ENCODE data around the gene PYHIN1.

Gene PYHIN1

DNA sequence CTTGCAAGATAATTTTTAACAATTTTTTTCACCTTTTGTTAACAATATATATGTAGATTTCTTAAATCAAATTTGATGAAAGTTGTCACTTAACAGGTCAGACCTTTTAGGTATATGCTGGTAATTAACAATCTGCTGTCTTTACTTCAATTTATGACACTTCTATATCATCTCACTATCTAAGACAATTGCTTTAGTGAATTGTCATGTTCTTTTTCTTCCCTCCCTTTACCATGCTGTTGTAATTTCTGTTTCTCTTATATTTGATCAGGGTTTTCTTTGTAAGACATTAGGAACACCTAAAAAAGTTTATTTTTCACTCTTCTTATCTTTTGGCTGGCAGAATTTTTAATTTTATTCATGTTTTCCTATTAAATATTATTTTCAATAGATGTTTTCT, 80.4 kb downstream of the PYHIN1 start:
- Histone ChIP-seq H3K4me3 (ENCODE audit: low read length) (peak overlapping the region; percentile 94), H3K79me2 (ENCODE audit: control insufficient read depth, low read length) (peaks cover 84% of the 10 kb centered on the region), H3K36me3 (ENCODE audit: control insufficient read depth, low read length) (peaks cover 69% of the 10 kb centered on the region), H3K27ac (ENCODE audit: low read depth, low read length) (peak overlapping the region; percentile 88), H3K9me2 (replicated peaks; ENCODE audit: control insufficient read depth, low read length) (no peaks in the 10 kb centered on the region), H3K4me2 (ENCODE audit: low read length) (peak overlapping the region; percentile 95), H3F3A (ENCODE audit: control insufficient read depth, insufficient read depth) (peaks cover 36% of the 10 kb centered on the region), H3K4me1 (ENCODE audit: control insufficient read depth, low read length) (peaks cover 73% of the 10 kb centered on the region), H4K20me1 (ENCODE audit: control insufficient read depth, insufficient read depth, low read depth, low read length) (no peaks in the 10 kb centered on the region), H3K27me3 (ENCODE audit: control insufficient read depth, low read length) (no peaks in the 10 kb centered on the region), H3K9me3 (ENCODE audit: control insufficient read depth, insufficient read depth, low read length) (no peaks in the 10 kb centered on the region)
- TF ChIP-seq EZH2phosphoT487 (IDR thresholded peaks at IDR 0.05; ENCODE audit: borderline replicate concordance, low read length) (no peak), CTCF (IDR thresholded peaks at IDR 0.05; ENCODE audit: low read depth, low read length, poor library complexity, severe bottlenecking) (no peak)

- no peak for TF ChIP-seq EZH2phosphoT487 (IDR thresholded peaks at IDR 0.05; ENCODE audit: borderline replicate concordance, low read length)
- TF ChIP-seq CTCF (IDR thresholded peaks at IDR 0.05; ENCODE audit: low read depth, low read length, poor library complexity, severe bottlenecking), result no peak
These were observed 81.1 kb downstream of the PYHIN1 start for GRCh38 chr1:159012495-159012894.

GRCh38 chr1:159014003-159014571, 82.7 kb downstream of the PYHIN1 start:
- H3K4me3 ChIP-seq (ENCODE audit: low read length), result peak overlapping the region; percentile 94
- peaks cover 99% of the 10 kb centered on the region for H3K79me2 ChIP-seq (ENCODE audit: control insufficient read depth, low read length)
- H3K9me3 ChIP-seq (ENCODE audit: control insufficient read depth, insufficient read depth, low read length), result no peaks in the 10 kb centered on the region
- H3K27me3 ChIP-seq (ENCODE audit: control insufficient read depth, low read length), result no peaks in the 10 kb centered on the region
- H3K27ac ChIP-seq (ENCODE audit: low read depth, low read length), result peak overlapping the region; percentile 88
- H3K4me1 ChIP-seq (ENCODE audit: control insufficient read depth, low read length), result peaks cover 66% of the 10 kb centered on the region
- TF ChIP-seq CTCF (IDR thresholded peaks at IDR 0.05; ENCODE audit: low read depth, low read length, poor library complexity, severe bottlenecking), result no peak
- no peak for TF ChIP-seq EZH2phosphoT487 (IDR thresholded peaks at IDR 0.05; ENCODE audit: borderline replicate concordance, low read length)
- H3K36me3 ChIP-seq (ENCODE audit: control insufficient read depth, low read length), result peaks cover 90% of the 10 kb centered on the region
- H3K4me2 ChIP-seq (ENCODE audit: low read length), result peak overlapping the region; percentile 95
- H3K9me2 ChIP-seq (replicated peaks; ENCODE audit: control insufficient read depth, low read length), result no peaks in the 10 kb centered on the region
- H3F3A ChIP-seq (ENCODE audit: control insufficient read depth, insufficient read depth), result peaks cover 27% of the 10 kb centered on the region; the same call in 1 of the 2 replicates
- H4K20me1 ChIP-seq (ENCODE audit: control insufficient read depth, insufficient read depth, low read depth, low read length), result no peaks in the 10 kb centered on the region

More at GRCh38 chr1:159012495-159012894, 81.1 kb downstream of the PYHIN1 start:
- Histone ChIP-seq H3K79me2 (ENCODE audit: control insufficient read depth, low read length) (peaks cover 91% of the 10 kb centered on the region), H3K4me2 (ENCODE audit: low read length) (peak overlapping the region; percentile 95), H3K27ac (ENCODE audit: low read depth, low read length) (peak overlapping the region; percentile 88), H3K36me3 (ENCODE audit: control insufficient read depth, low read length) (peaks cover 74% of the 10 kb centered on the region), H3K4me3 (ENCODE audit: low read length) (peak overlapping the region; percentile 94), H3K9me3 (ENCODE audit: control insufficient read depth, insufficient read depth, low read length) (no peaks in the 10 kb centered on the region), H3F3A (ENCODE audit: control insufficient read depth, insufficient read depth) (peaks cover 36% of the 10 kb centered on the region), H3K27me3 (ENCODE audit: control insufficient read depth, low read length) (no peaks in the 10 kb centered on the region), H3K4me1 (ENCODE audit: control insufficient read depth, low read length) (peaks cover 71% of the 10 kb centered on the region), H4K20me1 (ENCODE audit: control insufficient read depth, insufficient read depth, low read depth, low read length) (no peaks in the 10 kb centered on the region), H3K9me2 (replicated peaks; ENCODE audit: control insufficient read depth, low read length) (no peaks in the 10 kb centered on the region)

All from DOHH2 (cell line).